ENCODE data around the gene GRID1. TPM values are rescaled to one million over a fixed set of nuclear protein-coding genes. Genes with fewer than 3 reads are reported as not detected.

The GRID1 gene
- total RNA-seq, 1 donor = not detected

DNA sequence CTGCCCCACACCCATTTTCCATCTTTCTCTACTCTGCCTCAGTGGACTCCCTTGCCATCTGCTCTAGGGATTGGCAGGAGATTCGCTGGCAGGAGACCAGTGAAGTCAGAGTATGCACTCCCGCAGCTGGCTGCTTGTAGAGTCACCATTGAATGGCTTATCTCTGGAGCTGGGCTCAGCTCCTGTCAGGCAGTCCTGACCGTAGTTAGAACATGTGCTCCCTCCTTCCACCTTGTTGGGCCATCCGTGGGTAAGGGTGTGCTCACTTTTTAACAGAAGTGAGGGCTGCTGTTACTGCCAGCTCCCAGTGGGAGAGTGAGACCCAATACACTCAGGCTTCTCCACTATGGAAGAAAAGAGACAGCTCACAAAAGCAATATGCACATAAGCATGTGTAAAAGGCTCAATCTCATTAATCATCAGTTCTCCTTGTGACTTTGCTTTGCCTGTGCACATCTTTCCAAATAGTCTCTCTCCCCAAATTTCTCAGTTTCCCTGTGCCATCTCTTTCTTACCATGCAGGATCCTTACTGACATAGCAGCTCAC is 773.3 kb downstream of the GRID1 start:
- no peaks in the 10 kb centered on the region for H3K4me1 ChIP-seq (ENCODE audit: insufficient read depth, low read length)
- no peaks in the 10 kb centered on the region for H3K9me3 ChIP-seq (ENCODE audit: low read depth, low read length)
- no peak overlapping the region for H3K4me3 ChIP-seq (ENCODE audit: low read length)
- H3K27me3 ChIP-seq (ENCODE audit: insufficient read depth, low read length) = no peaks in the 10 kb centered on the region

GRCh38 chr10:85581371-85581770 is 785.2 kb downstream of the GRID1 start:
- Histone ChIP-seq H3K4me1 (ENCODE audit: insufficient read depth, low read length) (no peaks in the 10 kb centered on the region), H3K27me3 (ENCODE audit: insufficient read depth, low read length) (no peaks in the 10 kb centered on the region), H3K4me3 (ENCODE audit: low read length) (no peak overlapping the region), H3K9me3 (ENCODE audit: low read depth, low read length) (no peaks in the 10 kb centered on the region)

- no peaks in the 10 kb centered on the region for H3K27me3 ChIP-seq (ENCODE audit: insufficient read depth, low read length)
- no peaks in the 10 kb centered on the region for H3K9me3 ChIP-seq (ENCODE audit: low read depth, low read length)
- no peak overlapping the region for H3K4me3 ChIP-seq (ENCODE audit: low read length)
- no peaks in the 10 kb centered on the region for H3K4me1 ChIP-seq (ENCODE audit: insufficient read depth, low read length)
These were observed 786.0 kb downstream of the GRID1 start for GRCh38 chr10:85580585-85580984.

DNA sequence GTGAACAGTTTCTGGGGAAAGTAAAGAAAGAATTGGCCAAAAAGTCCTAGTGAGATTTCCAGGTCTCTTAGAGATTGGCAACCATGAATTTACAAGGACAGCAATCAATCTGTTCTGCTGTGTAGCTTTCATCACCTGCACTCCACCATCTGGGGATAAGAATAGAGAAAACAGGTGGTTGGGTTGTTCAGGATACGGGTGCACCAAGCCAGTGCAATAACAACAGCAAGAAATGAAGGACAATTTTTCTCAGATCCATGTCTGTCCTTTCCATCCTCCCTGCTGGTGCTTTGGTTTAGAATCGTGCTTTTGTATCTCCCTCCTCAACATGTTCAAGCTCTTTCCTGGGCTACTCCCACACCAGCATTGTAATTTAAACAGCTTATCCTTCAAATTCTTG is 787.7 kb downstream of the GRID1 start:
- H3K4me1 ChIP-seq (ENCODE audit: insufficient read depth, low read length) = no peaks in the 10 kb centered on the region
- no peaks in the 10 kb centered on the region for H3K9me3 ChIP-seq (ENCODE audit: low read depth, low read length)
- no peak overlapping the region for H3K4me3 ChIP-seq (ENCODE audit: low read length)
- H3K27me3 ChIP-seq (ENCODE audit: insufficient read depth, low read length) = no peaks in the 10 kb centered on the region

- H3K9me3 ChIP-seq (ENCODE audit: low read depth, low read length) = no peaks in the 10 kb centered on the region
- H3K4me3 ChIP-seq (ENCODE audit: low read length) = no peak overlapping the region
- no peaks in the 10 kb centered on the region for H3K4me1 ChIP-seq (ENCODE audit: insufficient read depth, low read length)
- H3K27me3 ChIP-seq (ENCODE audit: insufficient read depth, low read length) = no peaks in the 10 kb centered on the region
These were observed 791.2 kb downstream of the GRID1 start for GRCh38 chr10:85575441-85575840.

DNA sequence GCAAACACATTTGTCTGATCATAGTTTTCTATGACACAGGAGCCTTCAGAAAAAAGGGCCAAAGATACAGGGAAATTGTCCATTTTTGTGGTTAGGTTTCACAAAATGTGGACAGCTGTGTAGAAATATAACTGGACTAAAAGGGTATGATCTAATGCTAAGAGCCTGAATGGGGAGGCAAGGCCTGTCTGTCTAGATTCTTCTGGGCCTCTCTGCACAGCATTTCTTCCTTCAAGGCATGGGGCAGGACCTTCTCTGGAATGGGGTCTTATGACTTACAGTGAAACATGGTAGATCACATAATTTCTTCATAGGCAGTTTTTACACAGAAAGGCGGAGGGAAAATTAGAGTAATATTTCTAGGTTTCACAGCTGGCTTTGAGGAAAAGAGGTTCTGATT is 795.7 kb downstream of the GRID1 start:
- H3K4me3 ChIP-seq (ENCODE audit: low read length) = no peak overlapping the region
- no peaks in the 10 kb centered on the region for H3K27me3 ChIP-seq (ENCODE audit: insufficient read depth, low read length)
- no peaks in the 10 kb centered on the region for H3K4me1 ChIP-seq (ENCODE audit: insufficient read depth, low read length)
- no peaks in the 10 kb centered on the region for H3K9me3 ChIP-seq (ENCODE audit: low read depth, low read length)

- Histone ChIP-seq H3K9me3 (ENCODE audit: low read depth, low read length) (no peaks in the 10 kb centered on the region), H3K27me3 (ENCODE audit: insufficient read depth, low read length) (no peaks in the 10 kb centered on the region), H3K4me1 (ENCODE audit: insufficient read depth, low read length) (no peaks in the 10 kb centered on the region), H3K4me3 (ENCODE audit: low read length) (no peak overlapping the region)
These were observed 801.2 kb downstream of the GRID1 start for GRCh38 chr10:85565381-85565780.

GRCh38 chr10:85558533-85558932 is 808.1 kb downstream of the GRID1 start:
- no peaks in the 10 kb centered on the region for H3K4me1 ChIP-seq (ENCODE audit: insufficient read depth, low read length)
- no peaks in the 10 kb centered on the region for H3K27me3 ChIP-seq (ENCODE audit: insufficient read depth, low read length)
- H3K9me3 ChIP-seq (ENCODE audit: low read depth, low read length) = no peaks in the 10 kb centered on the region
- H3K4me3 ChIP-seq (ENCODE audit: low read length) = no peak overlapping the region

DNA sequence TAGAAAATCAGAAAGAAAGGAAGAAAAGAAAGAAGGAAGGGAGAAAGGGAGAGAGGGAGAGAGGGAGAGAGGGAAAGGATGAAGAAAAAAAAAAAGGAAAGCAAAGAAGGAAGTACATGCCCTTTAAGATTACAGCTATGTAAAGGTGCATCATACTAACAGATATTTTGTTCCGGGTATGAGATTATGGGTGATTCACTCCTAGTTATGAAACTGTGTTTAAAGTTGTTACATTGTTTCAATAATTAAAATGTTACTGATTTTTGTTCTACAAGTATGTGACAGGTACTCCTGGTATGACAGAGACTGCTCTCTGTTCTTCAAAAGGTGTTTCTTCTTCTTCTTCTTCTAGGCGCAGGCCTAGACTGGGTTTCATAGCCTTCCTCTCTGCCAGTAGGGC is 808.9 kb downstream of the GRID1 start:
- no peaks in the 10 kb centered on the region for H3K27me3 ChIP-seq (ENCODE audit: insufficient read depth, low read length)
- no peaks in the 10 kb centered on the region for H3K9me3 ChIP-seq (ENCODE audit: low read depth, low read length)
- no peak overlapping the region for H3K4me3 ChIP-seq (ENCODE audit: low read length)
- H3K4me1 ChIP-seq (ENCODE audit: insufficient read depth, low read length) = no peaks in the 10 kb centered on the region

- no peaks in the 10 kb centered on the region for H3K27me3 ChIP-seq (ENCODE audit: insufficient read depth, low read length)
These were observed 809.5 kb downstream of the GRID1 start for GRCh38 chr10:85557077-85557476.

More at GRCh38 chr10:85557077-85557476, 809.5 kb downstream of the GRID1 start:
- H3K4me1 ChIP-seq (ENCODE audit: insufficient read depth, low read length) = no peaks in the 10 kb centered on the region
- no peaks in the 10 kb centered on the region for H3K9me3 ChIP-seq (ENCODE audit: low read depth, low read length)
- H3K4me3 ChIP-seq (ENCODE audit: low read length) = no peak overlapping the region

Other genes starting within 250 kb of the GRID1 start
- 72.5 TPM for gene WAPL, start 155.0 kb upstream of the GRID1 start, total RNA-seq